ENCODE results near the gene STK33.

The STK33 gene

GRCh38 chr11:8593935-8594909 lies at the start of gene STK33:
Gene STK33, minus strand, starts transcription at chr11:8594228. Its CDS starts 119,323 bp downstream, at chr11:8474905.
- DNase-seq, result no peak

- no peak for DNase-seq
These were observed 48.3 kb upstream of the STK33 start for GRCh38 chr11:8642196-8642841.

- DNase-seq, result no peak
These were observed 47.3 kb upstream of the STK33 start for GRCh38 chr11:8641332-8641731.

- no peak for DNase-seq
These were observed 46.4 kb upstream of the STK33 start for GRCh38 chr11:8640267-8640906.

GRCh38 chr11:8639655-8640054 lies 45.6 kb upstream of the STK33 start:
- DNase-seq, result no peak

- DNase-seq, result peak; percentile 30
These were observed 44.3 kb upstream of the STK33 start for GRCh38 chr11:8638300-8638699.

- DNase-seq, result no peak
These were observed 42.1 kb upstream of the STK33 start for GRCh38 chr11:8636127-8636526.

GRCh38 chr11:8634498-8634897 lies 40.5 kb upstream of the STK33 start:
- no peak for DNase-seq

- DNase-seq, result peak; percentile 22
These were observed 37.5 kb upstream of the STK33 start for GRCh38 chr11:8631395-8632118.

- DNase-seq, result no peak
These were observed 30.7 kb upstream of the STK33 start for GRCh38 chr11:8624698-8625097.

- no peak for DNase-seq
These were observed 27.1 kb upstream of the STK33 start for GRCh38 chr11:8621147-8621546.

GRCh38 chr11:8617063-8617462 lies 23.0 kb upstream of the STK33 start:
- DNase-seq, result no peak

GRCh38 chr11:8615291-8616032 lies 21.4 kb upstream of the STK33 start:
- no peak for DNase-seq

- no peak for DNase-seq
These were observed 20.5 kb upstream of the STK33 start for GRCh38 chr11:8614497-8614896.

- DNase-seq, result no peak
These were observed 19.0 kb upstream of the STK33 start for GRCh38 chr11:8613036-8613435.

- DNase-seq, result no peak
These were observed 18.5 kb upstream of the STK33 start for GRCh38 chr11:8612522-8612921.

GRCh38 chr11:8610532-8611116 lies 16.6 kb upstream of the STK33 start:
- DNase-seq, result no peak

- no peak for DNase-seq
These were observed 14.6 kb upstream of the STK33 start for GRCh38 chr11:8608652-8609051.

GRCh38 chr11:8605971-8606563 lies 12.0 kb upstream of the STK33 start:
- DNase-seq, result no peak

- DNase-seq, result peak; percentile 100
These were observed 10.2 kb upstream of the STK33 start for GRCh38 chr11:8604078-8604723.

GRCh38 chr11:8603696-8604077 lies 9.7 kb upstream of the STK33 start:
- no peak for DNase-seq
